K562 (cell line): ENCODE data around the gene ZBTB48. TPM values are rescaled to one million over a fixed set of nuclear protein-coding genes. Genes with fewer than 3 reads are reported as not detected.

Source experiments
- ATF3 ChIP-seq, 2 experiments: fragments of 450-650 bp in 1 of 2; sonication (generic) in 1 of 2; formaldehyde crosslinking in 1 of 2; IDR thresholded peaks in 1 of 2; conservative IDR thresholded peaks in 1 of 2; 2 replicates each; pipeline versions ENCODE4 v1.6.1 to v1.8.1; 2016 to 2023; ENCODE audit warnings: mild to moderate bottlenecking in 2 of 2, moderate library complexity in 2 of 2, inconsistent platforms in 1 of 2, missing genetic modification reagents in 1 of 2
- CREM ChIP-seq: IDR thresholded peaks from 2 replicates; pipeline ENCODE4 v1.6.1; 2014; ENCODE audit warnings: antibody characterized with exemption, low read depth
- DPF2 ChIP-seq: fragments of 450-650 bp; IDR thresholded peaks from 2 replicates; pipeline ENCODE4 v1.6.1; 2016
- ELF2 ChIP-seq: fragments of 250-450 bp; sonication (Bioruptor Pico); IDR thresholded peaks from 2 replicates; pipeline ENCODE4 v1.5.0; 2021; ENCODE audit warnings: mild to moderate bottlenecking
- ESRRA ChIP-seq: fragments of 450-650 bp; IDR thresholded peaks from 2 replicates; pipeline ENCODE4 v1.6.1; 2014; ENCODE audit warnings: low read depth, mild to moderate bottlenecking, moderate library complexity, borderline replicate concordance
- ILF3 ChIP-seq: fragments of 450-650 bp; IDR thresholded peaks from 2 replicates; pipeline ENCODE4 v1.6.1; 2018; ENCODE audit warnings: antibody characterized with exemption, mild to moderate bottlenecking, moderate library complexity, borderline replicate concordance
- KDM5B ChIP-seq: fragments of 200-600 bp; sonication (generic); IDR thresholded peaks from 2 replicates; pipeline ENCODE4 v1.6.1; 2012; ENCODE audit warnings: low read depth, mild to moderate bottlenecking, moderate library complexity, low read length, control low read depth, inconsistent platforms; ENCODE audit not compliant: insufficient replicate concordance
- L3MBTL2 ChIP-seq: fragments of 450-650 bp; IDR thresholded peaks from 2 replicates; pipeline ENCODE4 v1.6.1; 2016; ENCODE audit warnings: mild to moderate bottlenecking, moderate library complexity
- MYBL2 ChIP-seq, 2 experiments: fragments of 450-650 bp in 1 of 2; sonication (generic) in 1 of 2; formaldehyde crosslinking in 1 of 2; IDR thresholded peaks; 2 replicates each; pipeline versions ENCODE4 v1.6.1 to v1.8.1; 2017 to 2022; ENCODE audit warnings: borderline replicate concordance in 1 of 2, inconsistent platforms in 1 of 2, low read depth in 1 of 2, mild to moderate bottlenecking in 1 of 2, missing genetic modification reagents in 1 of 2, moderate library complexity in 1 of 2
- NFIC ChIP-seq: fragments of 450-650 bp; IDR thresholded peaks from 2 replicates; pipeline ENCODE4 v1.6.1; 2017; ENCODE audit warnings: mild to moderate bottlenecking, inconsistent platforms
- RCOR1 ChIP-seq, 2 experiments: IDR thresholded peaks; 2 replicates each; pipeline ENCODE4 v1.6.1; 2012; ENCODE audit warnings: low read depth in 2 of 2, low read length in 2 of 2, borderline replicate concordance in 1 of 2, improper control_type of control experiment in 1 of 2
- TCF3 ChIP-seq: sonication (generic); formaldehyde crosslinking; IDR thresholded peaks from 2 replicates; pipeline ENCODE4 v1.4.0; 2020; ENCODE audit warnings: mild to moderate bottlenecking, missing genetic modification reagents
- TRIM28 ChIP-seq: fragments of 450-650 bp; IDR thresholded peaks from 2 replicates; pipeline ENCODE4 v1.6.1; 2017
- ZBTB1 ChIP-seq: sonication (generic); formaldehyde crosslinking; IDR thresholded peaks from 2 replicates; pipeline ENCODE4 v1.8.1; 2023; ENCODE audit warnings: missing genetic modification reagents, low read depth, mild to moderate bottlenecking, borderline replicate concordance
- ZBTB7A ChIP-seq: IDR thresholded peaks from 2 replicates; pipeline ENCODE4 v1.6.1; 2011; ENCODE audit warnings: low read depth, mild to moderate bottlenecking, low read length, moderate library complexity, borderline replicate concordance; ENCODE audit not compliant: control insufficient read depth
- ZFX ChIP-seq: sonication (generic); formaldehyde crosslinking; IDR thresholded peaks from 2 replicates; pipeline ENCODE4 v1.8.0; 2022; ENCODE audit warnings: mild to moderate bottlenecking, missing genetic modification reagents, moderate library complexity
- ZKSCAN3 ChIP-seq: fragments of 250-450 bp; sonication (Bioruptor Pico); IDR thresholded peaks from 2 replicates; pipeline ENCODE4 v1.4.0; 2020
- ZNF274 ChIP-seq: IDR thresholded peaks from 2 replicates; pipeline ENCODE4 v1.6.1; 2011; ENCODE audit warnings: low read depth, mild to moderate bottlenecking, low read length, moderate library complexity, borderline replicate concordance
- ZNF75A ChIP-seq: fragments of 450-650 bp; formaldehyde crosslinking; IDR thresholded peaks from 2 replicates; pipeline ENCODE4 v1.4.0; 2020; ENCODE audit warnings: mild to moderate bottlenecking
- polyA plus RNA-seq, 8 experiments: library from polyadenylated mRNA; depleted of rRNA in 4 of 8; stranded (reverse) in 5 of 8; unstranded in 3 of 8; fragments of >200 nt; fragmentation: Nextera tagmentation in 2 of 8; fragmentation: Illumina TruSeq in 1 of 8; extraction: Ambion mirVana in 2 of 8; extraction: Trizol in 1 of 8; gene quantifications; 2 replicates each; pipeline versions ENCODE4 v1.2.1 to v1.2.3, GENCODE V29; 2011 to 2014; ENCODE audit warnings: inconsistent platforms in 1 of 8, missing spikeins in 1 of 8
- total RNA-seq, 7 experiments: library from RNA; depleted of rRNA in 6 of 7; stranded (reverse); fragments of >200 nt in 6 of 7; fragmentation: Illumina TruSeq in 2 of 7; extraction: Trizol in 2 of 7; gene quantifications; 2 replicates each; pipeline versions ENCODE4 v1.2.1 to v1.2.3, GENCODE V29; 2011 to 2021; ENCODE audit warnings: low replicate concordance in 1 of 7
- TF ChIP-seq, protein P1 (sequence below): sonication (generic); formaldehyde crosslinking; IDR thresholded peaks from 2 replicates; pipeline ENCODE4 v1.8.1; 2023; ENCODE audit warnings: mild to moderate bottlenecking, missing genetic modification reagents
- TF ChIP-seq, protein P2 (sequence below): fragments of 450-650 bp; IDR thresholded peaks from 2 replicates; pipeline ENCODE4 v1.6.1; 2014; ENCODE audit warnings: low read depth, mild to moderate bottlenecking, moderate library complexity, borderline replicate concordance
- TF ChIP-seq, protein P3 (sequence below): fragments of 450-650 bp; formaldehyde crosslinking; IDR thresholded peaks from 2 replicates; pipeline ENCODE4 v1.4.0; 2020; ENCODE audit warnings: mild to moderate bottlenecking, moderate library complexity

ZBTB48 gene
- total and polyA plus RNA-seq, 9 of the 15 experiments (the other 6 are each of a cell fraction or from before 2014, with no cell fraction given): 1.9 to 66.9 (median 29.5) TPM

- TF ChIP-seq ATF3 (IDR thresholded peaks at IDR 0.05) (no peak), ATF3 (CRISPR knock-in tag; conservative IDR thresholded peaks at IDR 0.05) (0 out of 2 replicates have a peak, but pooled peaks have one; percentile 34), KDM5B (peak; percentile 28), ZFX (CRISPR knock-in tag) (0 out of 2 replicates have a peak, but pooled peaks have one; percentile 10), ZBTB1 (no peak), ZBTB7A (peak; percentile 62; the same call in 1 of the 2 replicates), NFIC (0 out of 2 replicates have a peak, but pooled peaks have one; percentile 2), ILF3 (no peak), RCOR1 (IDR thresholded peaks at IDR 0.05; ENCODE audit: borderline replicate concordance in 1 of 2, low read depth in 2 of 2, low read length in 2 of 2) (0 out of 4 replicates have a peak, but pooled peaks of 1 of the 2 experiments have one; percentile 23), ELF2 (CRISPR knock-in tag) (no peak), TCF3 (CRISPR knock-in tag) (no peak), TRIM28 (no peak), DPF2 (no peak), ZKSCAN3 (CRISPR knock-in tag) (no peak), ESRRA (no peak), L3MBTL2 (peak; percentile 58), ZNF75A (CRISPR knock-in tag) (no peak), CREM (peak; percentile 71), ZNF274 (no peak), MYBL2 (IDR thresholded peaks at IDR 0.05; ENCODE audit: low read depth) (no peak), MYBL2 (CRISPR knock-in tag; IDR thresholded peaks at IDR 0.05; ENCODE audit: borderline replicate concordance) (no peak)
- TF ChIP-seq, protein P1, sequence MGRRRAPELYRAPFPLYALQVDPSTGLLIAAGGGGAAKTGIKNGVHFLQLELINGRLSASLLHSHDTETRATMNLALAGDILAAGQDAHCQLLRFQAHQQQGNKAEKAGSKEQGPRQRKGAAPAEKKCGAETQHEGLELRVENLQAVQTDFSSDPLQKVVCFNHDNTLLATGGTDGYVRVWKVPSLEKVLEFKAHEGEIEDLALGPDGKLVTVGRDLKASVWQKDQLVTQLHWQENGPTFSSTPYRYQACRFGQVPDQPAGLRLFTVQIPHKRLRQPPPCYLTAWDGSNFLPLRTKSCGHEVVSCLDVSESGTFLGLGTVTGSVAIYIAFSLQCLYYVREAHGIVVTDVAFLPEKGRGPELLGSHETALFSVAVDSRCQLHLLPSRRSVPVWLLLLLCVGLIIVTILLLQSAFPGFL (CRISPR knock-in tag): no peak
- TF ChIP-seq, protein P2, sequence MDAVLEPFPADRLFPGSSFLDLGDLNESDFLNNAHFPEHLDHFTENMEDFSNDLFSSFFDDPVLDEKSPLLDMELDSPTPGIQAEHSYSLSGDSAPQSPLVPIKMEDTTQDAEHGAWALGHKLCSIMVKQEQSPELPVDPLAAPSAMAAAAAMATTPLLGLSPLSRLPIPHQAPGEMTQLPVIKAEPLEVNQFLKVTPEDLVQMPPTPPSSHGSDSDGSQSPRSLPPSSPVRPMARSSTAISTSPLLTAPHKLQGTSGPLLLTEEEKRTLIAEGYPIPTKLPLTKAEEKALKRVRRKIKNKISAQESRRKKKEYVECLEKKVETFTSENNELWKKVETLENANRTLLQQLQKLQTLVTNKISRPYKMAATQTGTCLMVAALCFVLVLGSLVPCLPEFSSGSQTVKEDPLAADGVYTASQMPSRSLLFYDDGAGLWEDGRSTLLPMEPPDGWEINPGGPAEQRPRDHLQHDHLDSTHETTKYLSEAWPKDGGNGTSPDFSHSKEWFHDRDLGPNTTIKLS: no peak
- TF ChIP-seq, protein P3, sequence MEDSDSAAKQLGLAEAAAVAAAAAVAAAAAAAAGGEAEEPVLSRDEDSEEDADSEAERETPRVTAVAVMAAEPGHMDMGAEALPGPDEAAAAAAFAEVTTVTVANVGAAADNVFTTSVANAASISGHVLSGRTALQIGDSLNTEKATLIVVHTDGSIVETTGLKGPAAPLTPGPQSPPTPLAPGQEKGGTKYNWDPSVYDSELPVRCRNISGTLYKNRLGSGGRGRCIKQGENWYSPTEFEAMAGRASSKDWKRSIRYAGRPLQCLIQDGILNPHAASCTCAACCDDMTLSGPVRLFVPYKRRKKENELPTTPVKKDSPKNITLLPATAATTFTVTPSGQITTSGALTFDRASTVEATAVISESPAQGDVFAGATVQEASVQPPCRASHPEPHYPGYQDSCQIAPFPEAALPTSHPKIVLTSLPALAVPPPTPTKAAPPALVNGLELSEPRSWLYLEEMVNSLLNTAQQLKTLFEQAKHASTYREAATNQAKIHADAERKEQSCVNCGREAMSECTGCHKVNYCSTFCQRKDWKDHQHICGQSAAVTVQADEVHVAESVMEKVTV (CRISPR knock-in tag): no peak
Observed at GRCh38 chr1:6580593-6581409, 1.0 kb downstream of the ZBTB48 start (continued).
